Omental fat pad (tissue), 4 donors: ENCODE results near the gene SUPV3L1. TPM values are rescaled to one million over a fixed set of nuclear protein-coding genes. Genes with fewer than 3 reads are reported as not detected.

Source experiments
- ATAC-seq: fragments of 150-250 bp; one replicate; pipeline ENCODE4 v1.9.1; 2016; ENCODE audit warnings: mild to moderate bottlenecking, moderate library complexity; ENCODE audit not compliant: low FRiP score
- DNase-seq: peaks from one replicate; pipeline ENCODE4 v3.0.0-alpha.2; 2019; ENCODE audit warnings: low spot score
- total RNA-seq, 4 donors: library from RNA; depleted of rRNA; stranded (reverse); fragments of >200 nt; gene quantifications; one replicate each; pipeline ENCODE4 v1.1.0, GENCODE V29; 2016
- TF ChIP-seq, protein P1 (sequence below), 3 donors: fragments of 450-650 bp; IDR thresholded peaks; one replicate each; pipeline ENCODE4 v1.5.1; 2016 to 2017; ENCODE audit warnings: antibody characterized with exemption in 3 of 3, mild to moderate bottlenecking in 3 of 3, moderate library complexity in 2 of 3

SUPV3L1 gene
- total RNA-seq, 4 donors from 2014 or later, result 13.7 to 50.6 (median 22.0) TPM

DNA sequence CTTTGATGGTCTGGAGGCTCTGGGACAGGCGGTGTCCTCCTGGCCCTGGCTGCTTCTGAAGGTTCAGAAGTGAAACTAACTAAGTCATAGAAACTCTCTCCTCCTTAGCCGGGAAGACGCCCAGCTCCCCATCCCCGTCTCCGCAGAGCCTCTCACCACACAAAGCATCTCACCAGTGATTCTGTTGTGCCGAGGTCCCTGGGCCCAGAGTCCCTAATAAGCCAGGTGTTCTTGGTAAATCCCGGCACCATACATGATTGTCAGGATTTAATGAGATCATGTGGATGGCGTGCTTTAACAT lies 49.5 kb downstream of the SUPV3L1 start:
- TF ChIP-seq, protein P1, sequence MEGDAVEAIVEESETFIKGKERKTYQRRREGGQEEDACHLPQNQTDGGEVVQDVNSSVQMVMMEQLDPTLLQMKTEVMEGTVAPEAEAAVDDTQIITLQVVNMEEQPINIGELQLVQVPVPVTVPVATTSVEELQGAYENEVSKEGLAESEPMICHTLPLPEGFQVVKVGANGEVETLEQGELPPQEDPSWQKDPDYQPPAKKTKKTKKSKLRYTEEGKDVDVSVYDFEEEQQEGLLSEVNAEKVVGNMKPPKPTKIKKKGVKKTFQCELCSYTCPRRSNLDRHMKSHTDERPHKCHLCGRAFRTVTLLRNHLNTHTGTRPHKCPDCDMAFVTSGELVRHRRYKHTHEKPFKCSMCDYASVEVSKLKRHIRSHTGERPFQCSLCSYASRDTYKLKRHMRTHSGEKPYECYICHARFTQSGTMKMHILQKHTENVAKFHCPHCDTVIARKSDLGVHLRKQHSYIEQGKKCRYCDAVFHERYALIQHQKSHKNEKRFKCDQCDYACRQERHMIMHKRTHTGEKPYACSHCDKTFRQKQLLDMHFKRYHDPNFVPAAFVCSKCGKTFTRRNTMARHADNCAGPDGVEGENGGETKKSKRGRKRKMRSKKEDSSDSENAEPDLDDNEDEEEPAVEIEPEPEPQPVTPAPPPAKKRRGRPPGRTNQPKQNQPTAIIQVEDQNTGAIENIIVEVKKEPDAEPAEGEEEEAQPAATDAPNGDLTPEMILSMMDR (IDR thresholded peaks at IDR 0.05), result no peak

DNA sequence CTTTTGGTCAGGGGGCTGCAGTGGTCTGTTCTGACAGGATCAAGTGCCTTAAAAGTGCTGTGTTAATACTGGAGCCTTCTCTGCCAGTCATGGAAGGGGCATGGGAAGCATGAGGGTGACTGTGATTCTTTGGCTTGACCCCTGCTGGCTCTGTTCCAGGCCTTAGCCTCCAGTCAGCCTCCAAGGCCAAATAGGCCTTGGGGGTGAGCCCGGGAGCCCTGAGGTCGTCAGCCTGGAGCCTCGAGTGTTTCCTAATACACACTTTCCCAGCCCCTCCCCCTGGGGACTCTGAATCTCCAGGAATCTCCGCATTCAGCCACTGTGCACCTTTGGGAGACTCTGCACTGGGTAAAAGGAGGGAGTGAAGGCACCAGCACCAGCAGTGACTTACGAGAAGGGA lies 50.1 kb downstream of the SUPV3L1 start:
- TF ChIP-seq, protein P1 (IDR thresholded peaks at IDR 0.05), result no peak
- DNase-seq (no peak), ATAC-seq (no peak)

More for the DNA sequence above, 49.5 kb downstream of the SUPV3L1 start:
- ATAC-seq (no peak), DNase-seq (no peak)

DNA sequence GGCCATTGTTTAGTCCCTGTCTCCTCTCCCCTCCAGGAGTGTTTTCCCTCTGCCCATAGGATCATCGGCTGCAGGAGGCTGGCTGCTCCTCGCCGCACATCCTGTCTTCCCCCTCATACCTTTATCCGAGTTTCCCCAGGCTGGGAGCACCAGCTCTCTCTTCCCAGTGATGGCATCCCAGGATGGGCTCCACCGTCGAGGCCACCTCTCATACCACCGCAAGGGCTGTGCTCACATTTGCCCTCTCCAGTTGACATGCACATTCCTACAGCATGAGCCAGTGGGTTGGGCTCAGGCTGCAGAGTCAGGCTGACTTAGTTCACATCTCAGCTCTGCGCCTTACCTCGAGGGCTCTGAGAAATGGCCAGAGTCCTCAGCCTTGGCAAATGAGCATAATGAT lies 52.2 kb downstream of the SUPV3L1 start:
- TF ChIP-seq, protein P1 (IDR thresholded peaks at IDR 0.05), result no peak
- no peak for DNase-seq
- ATAC-seq, result no peak

DNA sequence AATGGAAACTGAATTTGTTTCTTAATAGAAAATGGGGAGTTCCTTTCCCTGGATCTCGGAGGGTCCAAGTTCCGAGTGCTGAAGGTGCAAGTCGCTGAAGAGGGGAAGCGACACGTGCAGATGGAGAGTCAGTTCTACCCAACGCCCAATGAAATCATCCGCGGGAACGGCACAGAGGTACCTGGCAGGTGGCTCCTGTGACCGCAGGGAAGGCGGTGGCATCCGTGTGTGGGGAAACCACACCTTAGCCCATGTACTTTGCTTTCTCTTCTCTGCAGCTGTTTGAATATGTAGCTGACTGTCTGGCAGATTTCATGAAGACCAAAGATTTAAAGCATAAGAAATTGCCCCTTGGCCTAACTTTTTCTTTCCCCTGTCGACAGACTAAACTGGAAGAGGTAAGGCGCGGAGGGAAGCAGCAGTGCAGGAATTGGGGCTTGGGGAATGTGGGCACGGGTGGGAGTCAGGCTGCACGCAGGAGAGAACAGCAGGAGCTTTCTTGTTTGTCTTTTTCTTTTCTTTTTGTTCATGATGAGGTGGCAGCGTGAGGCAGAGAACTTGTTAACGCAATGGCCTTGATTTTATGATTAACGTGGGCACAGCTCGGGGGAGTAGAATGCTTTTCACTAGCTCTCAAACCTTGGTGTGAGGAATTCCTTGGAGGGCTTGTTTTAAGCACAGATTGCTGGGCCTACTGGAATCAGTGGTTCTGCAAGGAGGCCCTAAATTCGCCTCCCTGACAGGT lies 52.9 kb downstream of the SUPV3L1 start:
- TF ChIP-seq, protein P1 (IDR thresholded peaks at IDR 0.05), result no peak
- DNase-seq (no peak), ATAC-seq (no peak)

DNA sequence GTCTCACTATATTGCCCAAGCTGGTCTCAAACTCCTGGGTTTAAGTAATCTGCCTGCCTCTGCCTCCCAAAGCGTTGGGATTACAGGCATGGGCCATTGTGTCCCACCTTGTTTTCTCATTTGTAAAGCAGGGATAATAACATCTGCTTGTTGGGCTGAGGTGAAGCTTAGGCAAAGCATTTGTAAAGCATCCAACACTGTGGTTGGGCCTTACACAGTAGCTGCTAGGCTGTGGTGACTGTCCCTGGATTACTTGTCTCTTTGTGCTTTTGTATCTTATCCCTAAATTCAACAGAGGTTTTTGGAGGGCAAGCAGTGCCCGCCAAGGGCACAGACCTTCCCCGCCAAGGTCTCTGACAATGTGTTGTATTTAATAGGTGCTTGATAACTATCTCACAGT lies 54.4 kb downstream of the SUPV3L1 start:
- no peak for ATAC-seq
- DNase-seq, result no peak
- TF ChIP-seq, protein P1 (IDR thresholded peaks at IDR 0.05), result no peak

DNA sequence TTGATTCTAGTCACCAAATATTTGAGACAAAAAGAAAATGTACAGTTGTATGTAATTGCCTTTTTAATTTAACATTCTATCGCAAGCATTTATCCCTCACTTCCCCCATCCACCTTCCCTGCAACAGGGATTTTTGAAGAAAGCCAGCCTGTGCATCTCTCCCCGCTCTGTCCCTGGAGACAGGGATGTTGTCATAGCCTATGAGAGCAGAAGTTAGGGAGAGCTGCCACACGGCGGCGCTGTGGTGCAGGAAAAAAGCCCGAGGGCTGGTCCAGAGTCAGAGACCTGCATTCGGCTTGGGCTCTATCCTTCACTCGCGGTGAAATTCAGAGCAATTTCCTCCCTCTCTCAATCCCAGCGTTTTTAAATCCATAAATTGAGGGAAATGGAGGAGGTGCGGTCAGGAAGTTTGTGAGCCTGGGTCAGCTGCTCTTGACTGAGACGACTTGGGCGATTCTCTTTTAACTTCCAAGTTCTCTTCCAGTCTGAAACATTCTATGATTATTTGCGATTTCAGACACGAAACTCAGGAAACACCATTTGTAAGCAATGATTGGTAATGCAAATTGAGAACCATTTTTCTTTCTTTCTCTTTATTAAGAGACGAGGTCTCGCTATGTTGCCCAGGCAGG lies 57.6 kb downstream of the SUPV3L1 start:
- TF ChIP-seq, protein P1 (IDR thresholded peaks at IDR 0.05), result peak in 2 of 3 donors; percentile 50 to 98
- ATAC-seq (peak; percentile 93), DNase-seq (peak; percentile 72)

DNA sequence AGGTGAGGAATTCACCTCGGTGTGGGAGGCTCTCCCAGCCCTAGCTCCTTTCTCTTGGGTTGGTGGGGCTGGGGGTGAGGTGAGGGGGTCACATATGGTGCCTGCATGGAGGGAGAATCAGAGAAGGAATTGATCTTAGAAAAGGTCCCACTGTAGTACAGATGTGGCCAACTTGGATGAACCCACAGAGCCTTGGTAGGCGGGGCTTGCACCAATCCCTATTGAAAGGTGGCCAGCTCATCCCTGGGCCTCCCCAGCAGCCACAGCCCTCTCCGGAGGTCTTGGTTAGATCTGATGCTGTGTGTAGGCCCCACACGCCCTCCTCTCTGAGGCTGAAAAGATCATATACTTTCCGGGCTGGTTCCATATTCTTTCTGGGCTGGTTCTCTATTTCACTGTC lies 59.1 kb downstream of the SUPV3L1 start:
- TF ChIP-seq, protein P1 (IDR thresholded peaks at IDR 0.05), result no peak
- no peak for ATAC-seq
- no peak for DNase-seq
